Spleen (tissue), 11 donors: ENCODE measurements around the gene ENTR1. TPM values are rescaled to one million over a fixed set of nuclear protein-coding genes. Genes with fewer than 3 reads are reported as not detected.

Experiments
- DNase-seq: peaks from one replicate; pipeline ENCODE4 v3.0.0-alpha.2; 2020
- H3K27ac ChIP-seq, 8 donors: fragments of 200-600 bp; sonication (generic) in 7 of 8; 1 replicate in 4 of 8; 2 replicates in 4 of 8; pipeline versions ENCODE4 v1.5.0 to v1.8.0; 2016 to 2021; ENCODE audit warnings: inconsistent platforms in 4 of 8, mild to moderate bottlenecking in 4 of 8, moderate library complexity in 1 of 8
- H3K27me3 ChIP-seq, 7 donors: fragments of 200-600 bp; sonication (generic) in 6 of 7; replicated peaks in 1 of 7; 1 replicate in 4 of 7; 2 replicates in 3 of 7; pipeline versions ENCODE4 v1.5.0 to v1.8.0; 2016 to 2021; ENCODE audit warnings: inconsistent platforms in 3 of 7, mild to moderate bottlenecking in 1 of 7
- H3K36me3 ChIP-seq, 6 donors: fragments of 200-600 bp; sonication (generic) in 5 of 6; 1 replicate in 4 of 6; 2 replicates in 2 of 6; pipeline versions ENCODE4 v1.5.0 to v1.8.0; 2016 to 2021; ENCODE audit warnings: inconsistent platforms in 2 of 6
- H3K4me1 ChIP-seq, 6 donors: fragments of 200-600 bp; sonication (generic) in 5 of 6; 1 replicate in 3 of 6; 2 replicates in 3 of 6; pipeline versions ENCODE4 v1.5.0 to v1.8.0; 2016 to 2021; ENCODE audit warnings: inconsistent platforms in 3 of 6
- H3K4me3 ChIP-seq, 8 donors: fragments of 200-600 bp; sonication (generic) in 7 of 8; 1 replicate in 4 of 8; 2 replicates in 4 of 8; pipeline versions ENCODE4 v1.5.0 to v1.8.0; 2016 to 2021; ENCODE audit warnings: inconsistent platforms in 4 of 8, mild to moderate bottlenecking in 4 of 8, moderate library complexity in 2 of 8
- H3K9me3 ChIP-seq, 8 donors: fragments of 200-600 bp; sonication (generic) in 7 of 8; 1 replicate in 4 of 8; 2 replicates in 4 of 8; pipeline versions ENCODE4 v1.5.0 to v1.8.0; 2016 to 2021; ENCODE audit warnings: inconsistent platforms in 4 of 8
- CTCF ChIP-seq, 11 experiments: fragments of 200-600 bp in 7 of 11; fragments of 450-650 bp in 4 of 11; sonication (generic) in 4 of 11; IDR thresholded peaks in 8 of 11; conservative IDR thresholded peaks in 3 of 11; 1 replicate in 7 of 11; 2 replicates in 4 of 11; pipeline versions ENCODE4 v1.4.0 to v1.8.0; 2016 to 2021; ENCODE audit warnings: antibody characterized with exemption in 11 of 11, inconsistent platforms in 4 of 11, mild to moderate bottlenecking in 1 of 11
- POLR2A ChIP-seq, 3 donors: fragments of 450-650 bp; IDR thresholded peaks; one replicate each; pipeline ENCODE4 v1.5.1; 2017; ENCODE audit warnings: antibody characterized with exemption in 3 of 3, mild to moderate bottlenecking in 1 of 3
- POLR2AphosphoS5 ChIP-seq, 3 donors: sonication (generic); formaldehyde crosslinking; IDR thresholded peaks; one replicate each; pipeline ENCODE4 v1.5.1; 2017; ENCODE audit warnings: antibody characterized with exemption in 3 of 3
- WGBS, 5 donors: extraction: QIAGEN DNeasy Blood & Tissue Kit in 3 of 5; methylation state at CpG; one replicate each; pipeline versions ENCODE4 v1.1.5 to v1.1.7; 2013 to 2018; 5-methylcytosine and 5-hydroxymethylcytosine counted together
- intact Hi-C: fragments of 100-400 bp; cut with DNase I; formaldehyde crosslinking; loops from one replicate; pipeline ENCODE4 v1.15.0; 2023; ENCODE audit warnings: low total_unique reads
- polyA plus RNA-seq, 3 donors: library from polyadenylated mRNA; stranded (reverse); fragments of 200-250 nt; gene quantifications; one replicate each; pipeline ENCODE4 v1.2.1, GENCODE V29; 2013
- total RNA-seq, 7 donors: library from RNA; depleted of rRNA in 3 of 7; stranded (reverse); fragments of >200 nt in 3 of 7; fragmentation: NEBNext Ultra II Directional in 4 of 7; extraction: Animal tissue kit (Norgen Biotek cat#: 25700) in 4 of 7; gene quantifications; one replicate each; pipeline versions ENCODE4 v1.1.0 to v1.2.1, GENCODE V29; 2016 to 2021
- donor health status: healthy with polysubstance abuse.
- donor health status: DM: no; HTN: no; CAD: no; lungs with moderate emphysema.
- donor health status: DM: no; HTN: no; CAD: no.
- donor health status: Bipolar disorder and iron deficiency.
- donor health status: healthy.
- donor health status: DM: no; HTN: no; CAD: no.
- donor health status: DM: yes; HTN: yes; CAD: no.

Gene ENTR1
- total and polyA plus RNA-seq, 10 donors: 38.5 to 78.5 (median 61.0) TPM

GRCh38 chr9:136381311-136381710 is 29.1 kb downstream of the ENTR1 start:
- no peaks in the 10 kb centered on the region for H3K27me3 ChIP-seq
- intact Hi-C loops: no loop called here
- no peak overlapping the region for H3K4me3 ChIP-seq
- 87 to 98% (median 91%) methylated on average over 6 to 9 of the region's 9 CpGs for WGBS, 5 donors
- peaks cover 0 to 13% (median 5%) of the 10 kb centered on the region in 6 donors for H3K4me1 ChIP-seq
- H3K9me3 ChIP-seq: no peaks in the 10 kb centered on the region
- peaks cover 0 to 87% (median 68%) of the 10 kb centered on the region in 6 donors for H3K36me3 ChIP-seq
- TF ChIP-seq POLR2A (IDR thresholded peaks at IDR 0.05): no peak
- no peak for TF ChIP-seq CTCF (IDR thresholded peaks at IDR 0.05 in 8 of 11, conservative IDR thresholded peaks at IDR 0.05 in 3 of 11)
- TF ChIP-seq POLR2AphosphoS5 (IDR thresholded peaks at IDR 0.05): no peak
- no peak for DNase-seq
- no peak overlapping the region for H3K27ac ChIP-seq

GRCh38 chr9:136380381-136380780 is 30.0 kb downstream of the ENTR1 start:
- 91 to 97% (median 93%) methylated on average over 10 to 17 of the region's 17 CpGs for WGBS, 5 donors
- DNase-seq: no peak
- Histone ChIP-seq H3K9me3 (no peaks in the 10 kb centered on the region), H3K36me3 (peaks cover 0 to 79% (median 68%) of the 10 kb centered on the region in 6 donors), H3K27ac (no peak overlapping the region), H3K4me1 (peaks cover 0 to 22% (median 9%) of the 10 kb centered on the region in 6 donors), H3K27me3 (no peaks in the 10 kb centered on the region), H3K4me3 (no peak overlapping the region)
- TF ChIP-seq CTCF (IDR thresholded peaks at IDR 0.05 in 8 of 11, conservative IDR thresholded peaks at IDR 0.05 in 3 of 11) (no peak), POLR2AphosphoS5 (IDR thresholded peaks at IDR 0.05) (no peak), POLR2A (IDR thresholded peaks at IDR 0.05) (no peak)
- intact Hi-C loops: no loop called here

GRCh38 chr9:136379891-136380290 is 30.5 kb downstream of the ENTR1 start:
- no peaks in the 10 kb centered on the region for H3K27me3 ChIP-seq
- TF ChIP-seq POLR2AphosphoS5 (IDR thresholded peaks at IDR 0.05): no peak
- TF ChIP-seq POLR2A (IDR thresholded peaks at IDR 0.05): no peak
- no peak for TF ChIP-seq CTCF (IDR thresholded peaks at IDR 0.05 in 8 of 11, conservative IDR thresholded peaks at IDR 0.05 in 3 of 11)
- WGBS, 5 donors: 82 to 94% (median 88%) methylated on average over 5 to 11 of the region's 11 CpGs
- peaks cover 0 to 27% (median 9%) of the 10 kb centered on the region in 6 donors for H3K4me1 ChIP-seq
- no peaks in the 10 kb centered on the region for H3K9me3 ChIP-seq
- no peak overlapping the region for H3K4me3 ChIP-seq
- H3K36me3 ChIP-seq: peaks cover 0 to 79% (median 65%) of the 10 kb centered on the region in 6 donors
- no peak for DNase-seq
- no peak overlapping the region for H3K27ac ChIP-seq
- intact Hi-C loops: no loop called here

GRCh38 chr9:136379401-136379800 is 31.0 kb downstream of the ENTR1 start:
- Histone ChIP-seq H3K27ac (no peak overlapping the region), H3K9me3 (no peaks in the 10 kb centered on the region), H3K4me1 (peaks cover 0 to 27% (median 9%) of the 10 kb centered on the region in 6 donors), H3K27me3 (no peaks in the 10 kb centered on the region), H3K4me3 (no peak overlapping the region), H3K36me3 (peaks cover 0 to 75% (median 63%) of the 10 kb centered on the region in 6 donors)
- WGBS, 5 donors: 94 to 99% (median 97%) methylated on average over 7 to 11 of the region's 11 CpGs
- DNase-seq: no peak
- TF ChIP-seq POLR2A (IDR thresholded peaks at IDR 0.05) (no peak), CTCF (IDR thresholded peaks at IDR 0.05 in 8 of 11, conservative IDR thresholded peaks at IDR 0.05 in 3 of 11) (no peak), POLR2AphosphoS5 (IDR thresholded peaks at IDR 0.05) (no peak)
- intact Hi-C loops: no loop called here
